HepG2 (cell line): ENCODE results near the gene XRCC1. TPM values are rescaled to one million over a fixed set of nuclear protein-coding genes. Genes with fewer than 3 reads are reported as not detected.

Experiments used
- ATAC-seq: fragments of 200-7000 bp; cut with Tn5 transposase; 3 replicates; pipeline ENCODE4 v1.9.1; 2020; ENCODE audit warnings: mild to moderate bottlenecking, moderate library complexity
- BruUV-seq: library from RNA; stranded (reverse); fragments of 400-500 nt; replicated peaks from 2 replicates; lab custom pipeline; 2021; lab: Mats Ljungman, UMichigan
- CTCF ChIA-PET: fragments of 300-600 bp; formaldehyde crosslinking; extraction: SDS; loops from one replicate; lab custom pipeline; 2021; ENCODE audit warnings: low total read pairs, inconsistent platforms, low intra/inter-chr PET ratio; lab: Yijun Ruan, JAX
- POLR2A ChIA-PET: fragments of 350-600 bp; sonication (Branson Sonifier 250); formaldehyde crosslinking; loops from one replicate; lab custom pipeline; 2020; ENCODE audit warnings: antibody characterized with exemption, inconsistent platforms; lab: Yijun Ruan, JAX
- DNase-seq: peaks from one replicate; pipeline ENCODE4 v3.0.0-alpha.2; 2015; ENCODE audit warnings: low spot score
- FAIRE-seq: peaks from 3 replicates; lab custom pipeline; 2011; peaks lifted over from hg19 to GRCh38; lab: Jason Lieb, UNC
- H2AFZ ChIP-seq: one replicate; pipeline ENCODE4 v1.6.1; 2011; ENCODE audit warnings: low read length, inconsistent platforms
- H3K27ac ChIP-seq: fragments of 300-600 bp; 3 replicates; pipeline ENCODE4 v1.8.0; 2011; ENCODE audit warnings: mixed run types, mild to moderate bottlenecking, mixed read lengths, low read length, inconsistent platforms; ENCODE audit not compliant: insufficient read depth; ENCODE audit errors: extremely low read length
- H3K27me3 ChIP-seq, 2 experiments: fragments of 200-600 bp in 1 of 2; 2 replicates in 1 of 2; 3 replicates in 1 of 2; pipeline versions ENCODE4 v1.6.0 to v1.8.0; 2011; ENCODE audit warnings: low read length in 2 of 2, mild to moderate bottlenecking in 2 of 2, moderate library complexity in 2 of 2, inconsistent platforms in 1 of 2; ENCODE audit not compliant: insufficient read depth in 2 of 2, control insufficient read depth in 1 of 2
- H3K36me3 ChIP-seq, 2 experiments: fragments of 200-600 bp in 1 of 2; replicated peaks in 1 of 2; 2 replicates in 1 of 2; 3 replicates in 1 of 2; pipeline versions ENCODE4 v1.5.1 to v1.8.0; 2011; ENCODE audit warnings: low read length in 2 of 2, inconsistent platforms in 1 of 2; ENCODE audit not compliant: insufficient read depth in 2 of 2, control insufficient read depth in 1 of 2
- H3K4me1 ChIP-seq: 2 replicates; pipeline ENCODE4 v1.5.1; 2012; ENCODE audit warnings: low read length, inconsistent platforms; ENCODE audit not compliant: insufficient read depth
- H3K4me2 ChIP-seq: 2 replicates; pipeline ENCODE4 v1.6.0; 2011; ENCODE audit warnings: low read depth, low read length, inconsistent platforms
- H3K4me3 ChIP-seq, 3 experiments: fragments of 200-600 bp in 1 of 3; sonication (generic), shearing (Covaris generic) in 1 of 3; replicated peaks in 1 of 3; 2 replicates each; pipeline ENCODE4 v1.5.1; 2011 to 2016; ENCODE audit warnings: low read length in 3 of 3, inconsistent platforms in 2 of 3, low read depth in 2 of 3, mild to moderate bottlenecking in 2 of 3, control low read depth in 1 of 3, mixed read lengths in 1 of 3; ENCODE audit not compliant: insufficient read depth in 1 of 3
- H3K79me2 ChIP-seq: one replicate; pipeline ENCODE4 v1.6.1; 2011; ENCODE audit warnings: low read length, inconsistent platforms; ENCODE audit not compliant: insufficient read depth
- H3K9ac ChIP-seq: 2 replicates; pipeline ENCODE4 v1.6.0; 2011; ENCODE audit warnings: mild to moderate bottlenecking, low read depth, low read length, inconsistent platforms; ENCODE audit not compliant: insufficient read depth
- H3K9me3 ChIP-seq: 2 replicates; pipeline ENCODE4 v1.5.1; 2012; ENCODE audit warnings: mild to moderate bottlenecking, low read length
- H4K20me1 ChIP-seq: 2 replicates; pipeline ENCODE4 v1.6.0; 2011; ENCODE audit warnings: inconsistent platforms, mild to moderate bottlenecking, low read length, moderate library complexity; ENCODE audit not compliant: insufficient read depth
- ARNT ChIP-seq: fragments of 450-650 bp; IDR thresholded peaks from 2 replicates; pipeline ENCODE4 v1.6.1; 2017
- CBX1 ChIP-seq: IDR thresholded peaks from one replicate; pipeline ENCODE4 v1.6.1; 2016; ENCODE audit warnings: antibody characterized with exemption, low read depth
- ETV6 ChIP-seq: sonication (generic); formaldehyde crosslinking; conservative IDR thresholded peaks from 2 replicates; pipeline ENCODE4 v1.4.0; 2020; ENCODE audit warnings: missing genetic modification reagents
- FIP1L1 ChIP-seq: fragments of 200-400 bp; formaldehyde crosslinking; IDR thresholded peaks from 2 replicates; pipeline ENCODE4 v1.6.1; 2018; ENCODE audit warnings: low read depth, mild to moderate bottlenecking, low read length, moderate library complexity, borderline replicate concordance; ENCODE audit not compliant: insufficient read depth
- FOXP1 ChIP-seq, 2 experiments: fragments of 450-650 bp in 1 of 2; IDR thresholded peaks; 2 replicates each; pipeline ENCODE4 v1.6.1; 2017 to 2018; ENCODE audit warnings: antibody characterized with exemption in 1 of 2
- GATAD2A ChIP-seq: IDR thresholded peaks from 2 replicates; pipeline ENCODE4 v1.6.1; 2016
- GFI1 ChIP-seq: sonication (generic); formaldehyde crosslinking; IDR thresholded peaks from 2 replicates; pipeline ENCODE4 v1.5.0; 2020; ENCODE audit warnings: missing genetic modification reagents, mild to moderate bottlenecking, borderline replicate concordance
- HDAC6 ChIP-seq: fragments of 200-600 bp; sonication (generic); IDR thresholded peaks from 2 replicates; pipeline ENCODE4 v1.7.0; 2017; ENCODE audit warnings: mild to moderate bottlenecking, antibody characterized with exemption, low read length, low read depth
- NFATC3 ChIP-seq: sonication (generic); formaldehyde crosslinking; IDR thresholded peaks from 2 replicates; pipeline ENCODE4 v1.5.1; 2020; ENCODE audit warnings: mild to moderate bottlenecking, missing genetic modification reagents
- NR2F1 ChIP-seq, 2 experiments: fragments of 450-650 bp in 1 of 2; formaldehyde crosslinking in 1 of 2; IDR thresholded peaks; 2 replicates each; pipeline versions ENCODE4 v1.5.0 to v1.6.1; 2016 to 2020; ENCODE audit warnings: mild to moderate bottlenecking in 1 of 2, missing compliant biosample characterization in 1 of 2, missing genetic modification reagents in 1 of 2, moderate library complexity in 1 of 2
- RFX1 ChIP-seq: fragments of 450-650 bp; IDR thresholded peaks from 2 replicates; pipeline ENCODE4 v1.6.1; 2017
- SIX1 ChIP-seq: sonication (generic); formaldehyde crosslinking; IDR thresholded peaks from 2 replicates; pipeline ENCODE4 v1.4.0; 2020; ENCODE audit warnings: missing genetic modification reagents, borderline replicate concordance
- SMAD1 ChIP-seq: sonication (generic); formaldehyde crosslinking; IDR thresholded peaks from 2 replicates; pipeline ENCODE4 v1.4.0; 2020; ENCODE audit warnings: missing genetic modification reagents, low read depth, mild to moderate bottlenecking, borderline replicate concordance
- ZNF616 ChIP-seq: sonication (generic); formaldehyde crosslinking; IDR thresholded peaks from 2 replicates; pipeline ENCODE4 v1.5.0; 2020; ENCODE audit warnings: low read depth, mild to moderate bottlenecking, missing genetic modification reagents
- ZNF644 ChIP-seq: IDR thresholded peaks from 2 replicates; pipeline ENCODE4 v1.6.1; 2016; ENCODE audit warnings: low read depth
- ZNF710 ChIP-seq: sonication (generic); formaldehyde crosslinking; IDR thresholded peaks from 2 replicates; pipeline ENCODE4 v1.5.0; 2020; ENCODE audit warnings: mild to moderate bottlenecking, missing genetic modification reagents, borderline replicate concordance
- ZNF777 ChIP-seq: sonication (generic); formaldehyde crosslinking; IDR thresholded peaks from 2 replicates; pipeline ENCODE4 v1.4.0; 2020; ENCODE audit warnings: missing genetic modification reagents
- WGBS: methylation state at CpG from one replicate; pipeline ENCODE4 v1.1.6; 2017; ENCODE audit warnings: low lambda C conversion rate; 5-methylcytosine and 5-hydroxymethylcytosine counted together
- in situ Hi-C: cut with HindIII; loops from 2 replicates; pipeline ENCODE4 v1.10.0; 2017; ENCODE audit warnings: low pct_unique_long_range_greater_than_20kb; ENCODE audit not compliant: extremely low pct_ligation_motif_present
- intact Hi-C: fragments of 100-400 bp; cut with micrococcal nuclease; formaldehyde crosslinking; loops from one replicate; pipeline ENCODE4 v1.10.0; 2022; ENCODE audit not compliant: unreplicated experiment
- polyA plus RNA-seq, 8 experiments: library from polyadenylated mRNA; depleted of rRNA in 3 of 8; stranded (reverse) in 7 of 8; unstranded in 1 of 8; fragments of >200 nt; fragmentation: Illumina TruSeq in 4 of 8; extraction: Trizol in 4 of 8; gene quantifications; 2 replicates each; pipeline versions ENCODE4 v1.2.1 to v1.2.3, GENCODE V29; 2011 to 2016; ENCODE audit warnings: low read depth in 4 of 8, missing spikeins in 1 of 8, mixed read lengths in 1 of 8; ENCODE audit not compliant: insufficient read depth in 1 of 8
- total RNA-seq, 5 experiments: library from RNA; depleted of rRNA; stranded (reverse); fragments of >200 nt; fragmentation: Illumina TruSeq; extraction: Trizol; gene quantifications; 2 replicates each; pipeline ENCODE4 v1.2.3, GENCODE V29; 2016; ENCODE audit warnings: low read depth in 1 of 5

XRCC1 gene
- total and polyA plus RNA-seq, 2 of the 13 experiments (the other 11 are each of a cell fraction or from before 2014, with no cell fraction given): 24.7 to 26.3 TPM

GRCh38 chr19:43553656-43554055 lies 21.7 kb downstream of the XRCC1 start (continued):
- TF ChIP-seq NR2F1 (CRISPR knock-in tag; IDR thresholded peaks at IDR 0.05) (no peak), RFX1 (no peak), FIP1L1 (no peak)

DNA sequence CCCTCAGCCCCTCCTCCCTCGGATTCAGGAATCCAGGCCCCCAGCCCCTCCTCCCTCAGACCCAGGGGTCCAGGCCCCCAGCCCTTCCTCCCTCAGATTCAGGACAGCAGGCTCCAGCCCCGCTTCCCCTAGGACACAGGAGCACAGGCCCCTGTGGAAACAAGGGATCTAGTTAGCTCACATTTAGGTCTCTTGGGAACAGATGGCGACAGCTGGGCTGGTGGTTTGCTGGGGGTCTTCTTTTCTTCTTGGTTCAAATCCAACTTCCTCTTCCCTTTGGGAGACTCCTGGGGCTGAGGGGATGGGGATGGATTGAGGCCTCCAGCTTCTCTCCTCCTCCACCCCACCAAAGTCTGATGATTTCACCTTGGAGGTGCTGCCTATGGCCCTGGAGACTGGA lies 22.7 kb downstream of the XRCC1 start:
- no peak for TF ChIP-seq ZNF777
- TF ChIP-seq HDAC6: no peak
- no peak for TF ChIP-seq GFI1
- TF ChIP-seq FOXP1 (IDR thresholded peaks at IDR 0.05): no peak
- no peak for TF ChIP-seq FOXP1 (CRISPR knock-in tag; IDR thresholded peaks at IDR 0.05)
- no peak for TF ChIP-seq GATAD2A (CRISPR knock-in tag)
- TF ChIP-seq SIX1 (CRISPR knock-in tag): no peak
- TF ChIP-seq ZNF644 (CRISPR knock-in tag): no peak
- TF ChIP-seq ZNF710 (CRISPR knock-in tag): no peak
- TF ChIP-seq SMAD1 (CRISPR knock-in tag): no peak
- no peak for TF ChIP-seq CBX1
- no peak for TF ChIP-seq ARNT
- TF ChIP-seq ZNF616 (CRISPR knock-in tag): no peak
- no peak for TF ChIP-seq ETV6
- TF ChIP-seq NFATC3 (CRISPR knock-in tag): no peak
- no peak for FAIRE-seq
- Histone ChIP-seq H3K4me2 (no peak overlapping the region), H3K4me3 (no peak overlapping the region), H3K4me1 (no peaks in the 10 kb centered on the region), H3K27ac (no peak overlapping the region), H3K27me3 (no peaks in the 10 kb centered on the region), H3K79me2 (no peaks in the 10 kb centered on the region), H3K36me3 (peaks cover 18 to 47% of the 10 kb centered on the region in 2 experiments), H3K9ac (no peak overlapping the region), H2AFZ (no peak overlapping the region), H4K20me1 (no peaks in the 10 kb centered on the region), H3K9me3 (no peaks in the 10 kb centered on the region)
- ChIA-PET POLR2A (no interaction called here), CTCF (no interaction called here)
- no peak for ATAC-seq
- no TSS peak for BruUV-seq
- in situ Hi-C loops: no loop called here
- DNase-seq: no peak
- intact Hi-C loops: no loop called here
- 100% methylated on average over 2 of the region's 3 CpGs for WGBS
